Cardiac fibroblast (primary cell): ENCODE results near the gene DVL3.

Experiments used
- DNase-seq, 2 donors: peaks; one replicate each; pipeline versions ENCODE4 v3.0.0 to v3.0.0-alpha.2; 2010; ENCODE audit warnings: low read depth in 2 of 2
- H3K4me3 ChIP-seq, 2 donors: replicated peaks in 1 of 2; 1 replicate in 1 of 2; 2 replicates in 1 of 2; pipeline ENCODE4 v1.5.1; 2011; ENCODE audit warnings: low read depth in 2 of 2, low read length in 2 of 2, mild to moderate bottlenecking in 2 of 2, moderate library complexity in 1 of 2
- CTCF ChIP-seq: IDR thresholded peaks from one replicate; pipeline ENCODE4 v1.5.1; 2011; ENCODE audit warnings: low read depth, mild to moderate bottlenecking, low read length, inconsistent platforms

Gene DVL3

GRCh38 chr3:184181596-184181995 lies 26.4 kb downstream of the DVL3 start:
- no peak overlapping the region for H3K4me3 ChIP-seq
- no peak for TF ChIP-seq CTCF
- DNase-seq, result no peak

- no peak for TF ChIP-seq CTCF
- no peak overlapping the region for H3K4me3 ChIP-seq
- DNase-seq, result no peak
These were observed 28.5 kb downstream of the DVL3 start for GRCh38 chr3:184183679-184184078.

GRCh38 chr3:184184546-184185230 lies 29.5 kb downstream of the DVL3 start:
- H3K4me3 ChIP-seq, result no peak overlapping the region
- DNase-seq, result no peak
- TF ChIP-seq CTCF, result no peak

- no peak for TF ChIP-seq CTCF
- peak overlapping the region; percentile 75 to 98 for H3K4me3 ChIP-seq
- peak; percentile 99 for DNase-seq
These were observed 30.4 kb downstream of the DVL3 start for GRCh38 chr3:184185461-184186183.

- no peak for TF ChIP-seq CTCF
These were observed 31.2 kb downstream of the DVL3 start, which contains the start of gene ABCF3 for GRCh38 chr3:184186184-184186901. Gene ABCF3, plus strand, starts transcription at chr3:184186199. Its CDS starts 9 bp downstream, at chr3:184186208.

GRCh38 chr3:184186902-184187207 lies 31.7 kb downstream of the DVL3 start:
- TF ChIP-seq CTCF, result no peak
- H3K4me3 ChIP-seq, result peak overlapping the region; percentile 75 to 98
- DNase-seq, result no peak

More at GRCh38 chr3:184186184-184186901, 31.2 kb downstream of the DVL3 start, which contains the start of gene ABCF3:
- peak; percentile 64 to 70 for DNase-seq
- H3K4me3 ChIP-seq, result peak within 1 kb of the TSS; percentile 75 to 98
